ENCODE data around the gene FMN1. TPM values are rescaled to one million over a fixed set of nuclear protein-coding genes. Genes with fewer than 3 reads are reported as not detected.

Gene FMN1
- total and polyA plus RNA-seq, 2 of the 8 experiments (the other 6 are each of a cell fraction or from before 2014, with no cell fraction given), result 0.27 to 3.7 TPM

GRCh38 chr15:32718821-32719716 lies 475.4 kb downstream of the FMN1 start:
- Histone ChIP-seq H3K18ac (ENCODE audit: extremely low read depth, low read length) (peak overlapping the region; percentile 22; the same call in 1 of the 2 replicates), H3K9ac (replicated peaks in 1 of 4; ENCODE audit: extremely low read depth in 1 of 4, low read depth in 3 of 4, low read length in 3 of 4) (no peak overlapping the region), H3K23me2 (ENCODE audit: low read depth, low read length) (peaks cover 17% of the 10 kb centered on the region; the same call in 1 of the 2 replicates), H2BK20ac (ENCODE audit: low read length) (no peak overlapping the region), H3K4me2 (ENCODE audit: insufficient read depth in 1 of 2, low read depth in 2 of 2, low read length in 2 of 2) (peak overlapping the region; percentile 87 to 99), H4K20me1 (replicated peaks in 1 of 2; ENCODE audit: control insufficient read depth in 1 of 2, insufficient read depth in 2 of 2, low read length in 2 of 2) (peaks cover 0 to 2% of the 10 kb centered on the region in 2 experiments), H4K91ac (replicated peaks; ENCODE audit: insufficient read length, low read length) (no peak overlapping the region), H3K27me3 (replicated peaks in 1 of 4; ENCODE audit: control insufficient read depth in 3 of 4, extremely low read depth in 1 of 4, insufficient read depth in 3 of 4, low read length in 3 of 4) (peaks cover 37 to 65% (median 54%) of the 10 kb centered on the region in 4 experiments), H3K9me3 (ENCODE audit: insufficient read depth in 2 of 2, low read depth in 1 of 2, low read length in 1 of 2) (no peaks in the 10 kb centered on the region), H2BK15ac (ENCODE audit: low read length) (no peak overlapping the region), H3K23ac (ENCODE audit: insufficient read length) (no peak overlapping the region), H3K4me1 (replicated peaks in 1 of 4; ENCODE audit: control insufficient read depth in 3 of 4, insufficient read depth in 4 of 4, low read length in 3 of 4) (peaks cover 0 to 19% (median 8%) of the 10 kb centered on the region in 4 experiments; a peak in 6 of 7 replicates), H2BK120ac (replicated peaks; ENCODE audit: low read depth, low read length) (no peak overlapping the region), H3K79me1 (ENCODE audit: low read depth, low read length) (no peaks in the 10 kb centered on the region), H3K4ac (replicated peaks; ENCODE audit: insufficient read length, low read depth, low read length) (no peak overlapping the region), H4K5ac (ENCODE audit: insufficient read length, low read depth, low read length) (no peak overlapping the region), H2AFZ (ENCODE audit: low read length) (peak overlapping the region; percentile 23; the same call in 1 of the 2 replicates), H3K56ac (replicated peaks; ENCODE audit: insufficient read length, low read depth, low read length) (no peak overlapping the region), H2BK12ac (ENCODE audit: low read depth, low read length) (no peak overlapping the region), H2AK5ac (ENCODE audit: low read depth, low read length) (no peak overlapping the region), H3K79me2 (ENCODE audit: control insufficient read depth in 1 of 2, insufficient read depth in 2 of 2, low read length in 2 of 2) (no peaks in the 10 kb centered on the region), H3K14ac (ENCODE audit: insufficient read length) (no peak overlapping the region), H3K36me3 (ENCODE audit: control insufficient read depth in 2 of 4, insufficient read depth in 4 of 4, low read length in 3 of 4) (no peaks in the 10 kb centered on the region; a peak in 1 of 8 replicates), H2BK5ac (ENCODE audit: low read depth, low read length) (no peak overlapping the region), H3K4me3 (ENCODE audit: extremely low read depth in 1 of 4, insufficient read depth in 2 of 4, low read depth in 3 of 4, low read length in 4 of 4) (peak overlapping the region; percentile 20 to 64 (median 48)), H3K27ac (ENCODE audit: low read depth, low read length) (no peak overlapping the region), H4K8ac (ENCODE audit: extremely low read depth, insufficient read depth, low read length) (peak overlapping the region; percentile 62)
- ChIA-PET POLR2A (ENCODE audit: partially characterized antibody) (no interaction called here), CTCF (ENCODE audit: partially characterized antibody) (interaction anchor here (0.7 to 1.1 kb wide), 2 partner anchors 65 to 275 kb away, joined by 3 to 4 read pairs; no protein-coding TSS in a partner anchor)
- WGBS, 2 experiments (ENCODE audit: extremely low coverage in 1 of 2, insufficient coverage in 1 of 2, insufficient read length in 1 of 2, insufficient replicate concordance in 2 of 2, low coverage in 1 of 2, low lambda C conversion rate in 2 of 2, missing lambda C conversion rate in 1 of 2), result 4% methylated on average over 54 of the region's 70 CpGs; no CpG with 5 or more reads in 1 of the 2 experiments
- DNase-seq (ENCODE audit: low read depth in 1 of 2, low spot score in 2 of 2), result peak in 1 of 2 experiments; percentile 73
- FAIRE-seq, result no peak
- TF ChIP-seq ZNF274 (IDR thresholded peaks at IDR 0.05; ENCODE audit: borderline replicate concordance, extremely low read depth, low read length) (no peak), KDM4A (IDR thresholded peaks at IDR 0.05; ENCODE audit: low read depth, low read length, severe bottlenecking) (peak; percentile 46), CBX5 (IDR thresholded peaks at IDR 0.05; ENCODE audit: low read depth, low read length) (no peak), TBP (IDR thresholded peaks at IDR 0.05; ENCODE audit: low read depth, low read length) (no peak), CBX8 (IDR thresholded peaks at IDR 0.05; ENCODE audit: borderline replicate concordance, low read depth, low read length) (no peak; the same call in 1 of the 2 replicates), RBBP5 (IDR thresholded peaks at IDR 0.05; ENCODE audit: borderline replicate concordance, low read depth, low read length) (0 out of 2 replicates have a peak, but pooled peaks have one; percentile 33), USF2 (IDR thresholded peaks at IDR 0.05; ENCODE audit: low read length) (no peak)
- TF ChIP-seq, protein P1, sequence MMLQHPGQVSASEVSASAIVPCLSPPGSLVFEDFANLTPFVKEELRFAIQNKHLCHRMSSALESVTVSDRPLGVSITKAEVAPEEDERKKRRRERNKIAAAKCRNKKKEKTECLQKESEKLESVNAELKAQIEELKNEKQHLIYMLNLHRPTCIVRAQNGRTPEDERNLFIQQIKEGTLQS (IDR thresholded peaks at IDR 0.05; ENCODE audit: insufficient read depth, low read depth, low read length), result no peak
